Measurements from ENCODE around the gene LRFN3. TPM values are rescaled to one million over a fixed set of nuclear protein-coding genes. Genes with fewer than 3 reads are reported as not detected.

The LRFN3 gene
- total and polyA plus RNA-seq, 12 donors, result 1.7 to 23.3 (median 13.8) TPM

GRCh38 chr19:35986664-35987570, 50.7 kb downstream of the LRFN3 start:
- TF ChIP-seq POLR2A (IDR thresholded peaks at IDR 0.05), result no peak
- TF ChIP-seq CTCF (IDR thresholded peaks at IDR 0.05), result no peak
- 9 to 17% (median 11%) methylated on average over 34 to 54 of the region's 54 CpGs for WGBS, 4 donors
- no peaks in the 10 kb centered on the region for H3K36me3 ChIP-seq (replicated peaks in 1 of 2)
- no peak overlapping the region for H3K27ac ChIP-seq
- H3K27me3 ChIP-seq, result peaks cover 16% of the 10 kb centered on the region
- DNase-seq, result peak in 3 of 7 donors; percentile 19 to 32 (median 30)
- intact Hi-C loops (cut with DNase I), result no loop called here
- H3K4me3 ChIP-seq, result peak overlapping the region in 1 of 4 donors; percentile 38
- no peaks in the 10 kb centered on the region for H3K9me3 ChIP-seq (replicated peaks in 1 of 3)
- peaks cover 0 to 4% of the 10 kb centered on the region in 2 donors for H3K4me1 ChIP-seq (replicated peaks in 1 of 2)

GRCh38 chr19:35987571-35987896, 51.4 kb downstream of the LRFN3 start:
- H3K27ac ChIP-seq, result no peak overlapping the region
- H3K27me3 ChIP-seq, result peaks cover 16% of the 10 kb centered on the region
- intact Hi-C loops (cut with DNase I), result no loop called here
- 24 to 30% (median 28%) methylated on average over 8 of the region's 8 CpGs for WGBS, 4 donors
- H3K4me1 ChIP-seq (replicated peaks in 1 of 2), result peaks cover 0 to 4% of the 10 kb centered on the region in 2 donors
- no peaks in the 10 kb centered on the region for H3K9me3 ChIP-seq (replicated peaks in 1 of 3)
- no peak for DNase-seq
- TF ChIP-seq CTCF (IDR thresholded peaks at IDR 0.05) (no peak), POLR2A (IDR thresholded peaks at IDR 0.05) (no peak)
- no peaks in the 10 kb centered on the region for H3K36me3 ChIP-seq (replicated peaks in 1 of 2)
- peak overlapping the region in 1 of 4 donors; percentile 38 for H3K4me3 ChIP-seq

- Histone ChIP-seq H3K9me3 (replicated peaks in 1 of 3) (no peaks in the 10 kb centered on the region), H3K27me3 (peaks cover 16% of the 10 kb centered on the region), H3K36me3 (replicated peaks in 1 of 2) (no peaks in the 10 kb centered on the region), H3K4me1 (replicated peaks in 1 of 2) (peaks cover 0 to 4% of the 10 kb centered on the region in 2 donors), H3K4me3 (no peak overlapping the region), H3K27ac (no peak overlapping the region)
- DNase-seq, result no peak
- 80 to 91% (median 87%) methylated on average over 3 of the region's 3 CpGs for WGBS, 4 donors
- TF ChIP-seq POLR2A (IDR thresholded peaks at IDR 0.05) (no peak), CTCF (IDR thresholded peaks at IDR 0.05) (no peak)
- intact Hi-C loops (cut with DNase I), result no loop called here
Measured at GRCh38 chr19:35988824-35989223, 52.6 kb downstream of the LRFN3 start.

- intact Hi-C loops (cut with DNase I), result no loop called here
- 89 to 94% (median 90%) methylated on average over 4 of the region's 4 CpGs for WGBS, 4 donors
Measured at GRCh38 chr19:35990156-35990555, 54.0 kb downstream of the LRFN3 start.

More at GRCh38 chr19:35990156-35990555, 54.0 kb downstream of the LRFN3 start:
- peaks cover 9% of the 10 kb centered on the region for H3K27me3 ChIP-seq
- no peak overlapping the region for H3K27ac ChIP-seq
- H3K9me3 ChIP-seq (replicated peaks in 1 of 3), result no peaks in the 10 kb centered on the region
- H3K4me3 ChIP-seq, result no peak overlapping the region
- no peaks in the 10 kb centered on the region for H3K36me3 ChIP-seq (replicated peaks in 1 of 2)
- peaks cover 7 to 11% of the 10 kb centered on the region in 2 donors for H3K4me1 ChIP-seq (replicated peaks in 1 of 2)
- TF ChIP-seq POLR2A (IDR thresholded peaks at IDR 0.05), result no peak
- no peak for TF ChIP-seq CTCF (IDR thresholded peaks at IDR 0.05)
- DNase-seq, result no peak

Data from adrenal gland (tissue), 12 donors.